ENCODE results near the gene ENTREP3. TPM values are rescaled to one million over a fixed set of nuclear protein-coding genes. Genes with fewer than 3 reads are reported as not detected.
"Not testable (repeated sequence)": the region's sequence is repeated elsewhere in the genome, so short reads cannot be mapped to it uniquely, and the experiment has no call there.

The ENTREP3 gene
- total RNA-seq, 2 experiments from 2014 or later, result 9.1 to 59.3 TPM

DNA sequence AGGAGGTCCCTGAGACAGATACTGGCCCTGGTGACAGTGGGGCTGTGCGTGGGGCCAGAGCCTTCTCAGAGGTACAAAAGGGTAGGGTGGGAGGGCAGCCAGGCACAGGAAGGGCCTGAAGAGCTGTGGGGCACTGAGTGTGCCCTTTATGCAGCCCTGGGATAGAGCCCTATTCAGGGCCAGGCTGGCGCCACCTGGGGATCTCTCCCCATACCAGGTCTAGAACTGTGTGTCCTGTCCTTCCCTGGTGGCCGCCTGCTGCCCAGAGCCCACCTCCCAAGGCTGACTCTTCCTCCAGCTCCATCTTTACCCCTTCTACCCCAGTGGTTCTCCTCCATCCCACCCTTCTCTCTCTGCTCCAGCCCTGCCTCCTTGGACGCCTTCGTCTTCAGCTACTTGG, 21.8 kb downstream of the ENTREP3 start:
- H3K4me3 ChIP-seq (ENCODE audit: low read depth, low read length, poor library complexity, severe bottlenecking); H3K9me3 ChIP-seq (ENCODE audit: low read length); H4K20me1 ChIP-seq (ENCODE audit: insufficient read depth, low read length); CTCF ChIA-PET (ENCODE audit: unreplicated experiment); H3K4me2 ChIP-seq (ENCODE audit: low read length); H3K9me2 ChIP-seq (ENCODE audit: insufficient read depth, low read length); H3K79me2 ChIP-seq (ENCODE audit: insufficient read depth, low read depth, low read length); intact Hi-C loops (cut with micrococcal nuclease; ENCODE audit: unreplicated experiment); H3K27ac ChIP-seq (ENCODE audit: low read depth, low read length, poor library complexity, severe bottlenecking); BruUV-seq (replicated peaks); DNase-seq (ENCODE audit: low spot score); H3K4me1 ChIP-seq (ENCODE audit: insufficient read depth, low read length, poor library complexity, severe bottlenecking); POLR2A ChIA-PET; H2AFZ ChIP-seq (ENCODE audit: low read length): not testable (repeated sequence)
- H3K36me3 ChIP-seq (ENCODE audit: insufficient read depth, low read length), result peaks cover 11% of the 10 kb centered on the region

DNA sequence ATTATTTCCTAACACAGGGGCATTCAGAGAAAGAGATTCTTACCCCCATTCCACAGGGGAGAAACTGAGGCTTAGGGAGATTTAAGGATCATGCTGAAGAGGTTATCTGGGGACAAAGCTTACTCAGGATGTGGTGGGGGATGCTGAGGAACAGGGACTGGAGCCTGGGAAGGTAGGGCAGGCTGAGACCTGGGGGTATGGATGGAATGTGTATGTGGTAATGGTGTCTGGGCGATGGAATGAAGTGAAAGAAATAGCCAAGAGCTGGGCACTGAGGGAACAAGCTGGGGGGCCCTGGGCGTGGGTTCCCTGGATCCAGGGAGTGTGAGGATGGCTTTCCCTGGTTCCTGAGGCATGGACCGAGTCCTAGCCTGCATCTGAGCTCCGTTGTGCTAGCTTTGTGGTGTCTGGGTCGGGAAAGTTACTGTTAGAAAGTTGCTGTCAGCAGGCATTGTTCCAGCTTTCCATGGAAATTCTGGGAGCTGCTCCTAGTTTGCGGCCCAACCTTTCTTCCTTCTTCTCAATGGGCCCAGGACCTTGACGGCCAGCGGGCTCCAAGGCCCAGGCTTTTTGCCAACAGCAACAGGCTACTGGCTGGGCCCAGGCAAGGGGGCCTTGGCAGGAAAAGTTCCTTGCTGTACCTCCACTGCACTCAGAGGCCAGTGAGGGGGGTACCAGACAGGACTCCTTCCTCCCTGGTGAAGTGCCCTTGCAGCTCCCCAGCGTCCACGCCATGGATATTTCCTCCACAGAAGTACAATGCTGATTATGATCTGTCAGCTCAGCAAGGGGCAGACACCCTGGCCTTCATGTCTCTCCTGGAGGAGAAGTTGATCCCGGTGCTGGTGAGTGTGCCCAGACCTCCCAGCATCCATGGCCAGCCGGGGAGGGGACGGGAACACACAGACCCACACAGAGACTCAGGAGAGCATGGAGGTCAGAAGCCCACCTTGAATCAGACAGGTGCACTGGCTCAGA, 23.0 kb downstream of the ENTREP3 start:
- CTCF ChIA-PET (ENCODE audit: unreplicated experiment); H3K79me2 ChIP-seq (ENCODE audit: insufficient read depth, low read depth, low read length); BruUV-seq (replicated peaks); POLR2A ChIA-PET; H3K4me3 ChIP-seq (ENCODE audit: low read depth, low read length, poor library complexity, severe bottlenecking); H3K9me2 ChIP-seq (ENCODE audit: insufficient read depth, low read length); intact Hi-C loops (cut with micrococcal nuclease; ENCODE audit: unreplicated experiment); H2AFZ ChIP-seq (ENCODE audit: low read length); H3K9me3 ChIP-seq (ENCODE audit: low read length); H3K27ac ChIP-seq (ENCODE audit: low read depth, low read length, poor library complexity, severe bottlenecking); H4K20me1 ChIP-seq (ENCODE audit: insufficient read depth, low read length); H3K4me2 ChIP-seq (ENCODE audit: low read length); DNase-seq (ENCODE audit: low spot score): not testable (repeated sequence)
- H3K4me1 ChIP-seq (ENCODE audit: insufficient read depth, low read length, poor library complexity, severe bottlenecking), result peaks cover 12% of the 10 kb centered on the region
- H3K36me3 ChIP-seq (ENCODE audit: insufficient read depth, low read length), result peaks cover 11% of the 10 kb centered on the region

DNA sequence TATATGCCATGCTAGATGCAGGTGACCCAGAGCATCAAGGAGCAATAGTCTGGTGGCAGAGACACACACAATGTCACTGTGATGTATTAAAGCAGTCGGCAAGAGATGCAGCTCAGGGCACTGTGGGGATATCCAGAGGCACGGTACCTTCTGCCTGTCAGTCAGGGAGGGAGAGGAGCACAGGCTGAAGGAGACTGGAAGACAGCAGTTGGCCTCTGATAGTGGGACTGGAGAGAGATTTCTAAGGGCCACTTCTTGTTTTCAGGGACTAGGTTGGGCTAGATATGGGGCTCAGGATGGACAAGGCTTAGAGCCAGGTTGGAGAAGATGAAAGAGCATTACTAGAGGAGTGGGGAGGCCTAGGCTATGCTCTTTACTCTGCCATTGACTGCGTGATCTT, 24.0 kb downstream of the ENTREP3 start:
- H3K4me3 ChIP-seq (ENCODE audit: low read depth, low read length, poor library complexity, severe bottlenecking); DNase-seq (ENCODE audit: low spot score); H3K9me3 ChIP-seq (ENCODE audit: low read length); H3K27ac ChIP-seq (ENCODE audit: low read depth, low read length, poor library complexity, severe bottlenecking); H3K36me3 ChIP-seq (ENCODE audit: insufficient read depth, low read length); H3K79me2 ChIP-seq (ENCODE audit: insufficient read depth, low read depth, low read length); H2AFZ ChIP-seq (ENCODE audit: low read length); intact Hi-C loops (cut with micrococcal nuclease; ENCODE audit: unreplicated experiment); H3K4me2 ChIP-seq (ENCODE audit: low read length); H3K9me2 ChIP-seq (ENCODE audit: insufficient read depth, low read length); H4K20me1 ChIP-seq (ENCODE audit: insufficient read depth, low read length); BruUV-seq (replicated peaks); POLR2A ChIA-PET: not testable (repeated sequence)
- peaks cover 12% of the 10 kb centered on the region for H3K4me1 ChIP-seq (ENCODE audit: insufficient read depth, low read length, poor library complexity, severe bottlenecking)
- CTCF ChIA-PET (ENCODE audit: unreplicated experiment), result interaction anchor here (0.6 kb wide), 1 partner anchor 170 kb away, joined by 4 read pairs; no protein-coding TSS in a partner anchor

DNA sequence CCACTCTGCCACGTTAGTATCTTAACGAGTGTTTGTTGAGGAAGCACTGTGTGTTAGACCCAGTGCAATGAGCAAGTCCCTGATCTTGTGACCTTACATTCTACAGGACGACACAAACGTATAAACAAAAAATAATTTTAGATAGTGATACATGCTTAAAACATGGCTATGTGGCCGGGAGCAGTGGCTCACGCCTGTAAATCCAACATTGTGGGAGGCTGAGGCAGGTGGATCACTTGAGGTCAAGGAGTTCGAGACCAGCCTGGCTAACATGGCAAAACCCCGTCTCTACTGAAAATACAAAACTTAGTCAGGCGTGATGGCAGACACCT, 27.2 kb downstream of the ENTREP3 start:
- no peaks in the 10 kb centered on the region for H3K9me2 ChIP-seq (ENCODE audit: insufficient read depth, low read length)
- no TSS peak for BruUV-seq (replicated peaks)
- no peak for DNase-seq (ENCODE audit: low spot score)
- TF ChIP-seq, protein P1, sequence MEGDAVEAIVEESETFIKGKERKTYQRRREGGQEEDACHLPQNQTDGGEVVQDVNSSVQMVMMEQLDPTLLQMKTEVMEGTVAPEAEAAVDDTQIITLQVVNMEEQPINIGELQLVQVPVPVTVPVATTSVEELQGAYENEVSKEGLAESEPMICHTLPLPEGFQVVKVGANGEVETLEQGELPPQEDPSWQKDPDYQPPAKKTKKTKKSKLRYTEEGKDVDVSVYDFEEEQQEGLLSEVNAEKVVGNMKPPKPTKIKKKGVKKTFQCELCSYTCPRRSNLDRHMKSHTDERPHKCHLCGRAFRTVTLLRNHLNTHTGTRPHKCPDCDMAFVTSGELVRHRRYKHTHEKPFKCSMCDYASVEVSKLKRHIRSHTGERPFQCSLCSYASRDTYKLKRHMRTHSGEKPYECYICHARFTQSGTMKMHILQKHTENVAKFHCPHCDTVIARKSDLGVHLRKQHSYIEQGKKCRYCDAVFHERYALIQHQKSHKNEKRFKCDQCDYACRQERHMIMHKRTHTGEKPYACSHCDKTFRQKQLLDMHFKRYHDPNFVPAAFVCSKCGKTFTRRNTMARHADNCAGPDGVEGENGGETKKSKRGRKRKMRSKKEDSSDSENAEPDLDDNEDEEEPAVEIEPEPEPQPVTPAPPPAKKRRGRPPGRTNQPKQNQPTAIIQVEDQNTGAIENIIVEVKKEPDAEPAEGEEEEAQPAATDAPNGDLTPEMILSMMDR (conservative IDR thresholded peaks at IDR 0.05; ENCODE audit: low read length), result no peak
- TF ChIP-seq EZH2phosphoT487 (IDR thresholded peaks at IDR 0.05; ENCODE audit: borderline replicate concordance, low read depth, low read length), result no peak
- H3K27ac ChIP-seq (ENCODE audit: low read depth, low read length, poor library complexity, severe bottlenecking), result peak overlapping the region; percentile 89
- H2AFZ ChIP-seq (ENCODE audit: low read length), result peak overlapping the region; percentile 49; the same call in 1 of the 2 replicates
- peaks cover 22% of the 10 kb centered on the region for H3K79me2 ChIP-seq (ENCODE audit: insufficient read depth, low read depth, low read length)
- peak overlapping the region; percentile 83 for H3K4me3 ChIP-seq (ENCODE audit: low read depth, low read length, poor library complexity, severe bottlenecking)
- H3K36me3 ChIP-seq (ENCODE audit: insufficient read depth, low read length), result peaks cover 9% of the 10 kb centered on the region; the same call in 1 of the 2 replicates
- no peaks in the 10 kb centered on the region for H4K20me1 ChIP-seq (ENCODE audit: insufficient read depth, low read length)
- peaks cover 45% of the 10 kb centered on the region for H3K4me1 ChIP-seq (ENCODE audit: insufficient read depth, low read length, poor library complexity, severe bottlenecking)
- no peaks in the 10 kb centered on the region for H3K9me3 ChIP-seq (ENCODE audit: low read length)
- ChIA-PET POLR2A (no interaction called here), CTCF (ENCODE audit: unreplicated experiment) (interaction anchor here (1.1 kb wide), 1 partner anchor 19 kb away, joined by 5 read pairs; no protein-coding TSS in a partner anchor)
- intact Hi-C loops (cut with micrococcal nuclease; ENCODE audit: unreplicated experiment), result no loop called here
- peak overlapping the region; percentile 75 for H3K4me2 ChIP-seq (ENCODE audit: low read length)
